Lung microvascular endothelial cell (primary cell): Measurements from ENCODE around the gene CDY1B. TPM values are rescaled to one million over a fixed set of nuclear protein-coding genes. Genes with fewer than 3 reads are reported as not detected.
"Not testable (repeated sequence)": the region's sequence is repeated elsewhere in the genome, so short reads cannot be mapped to it uniquely, and the experiment has no call there.

Experiments used
- DNase-seq, 2 donors: peaks; one replicate each; pipeline versions ENCODE4 v3.0.0 to v3.0.0-alpha.2; 2010; ENCODE audit warnings: low read depth in 2 of 2
- total RNA-seq: library from RNA; depleted of rRNA; stranded (reverse); fragments of >200 nt; gene quantifications from 2 replicates; pipeline ENCODE4 v1.2.1, GENCODE V29; 2014

The CDY1B gene, protein sequence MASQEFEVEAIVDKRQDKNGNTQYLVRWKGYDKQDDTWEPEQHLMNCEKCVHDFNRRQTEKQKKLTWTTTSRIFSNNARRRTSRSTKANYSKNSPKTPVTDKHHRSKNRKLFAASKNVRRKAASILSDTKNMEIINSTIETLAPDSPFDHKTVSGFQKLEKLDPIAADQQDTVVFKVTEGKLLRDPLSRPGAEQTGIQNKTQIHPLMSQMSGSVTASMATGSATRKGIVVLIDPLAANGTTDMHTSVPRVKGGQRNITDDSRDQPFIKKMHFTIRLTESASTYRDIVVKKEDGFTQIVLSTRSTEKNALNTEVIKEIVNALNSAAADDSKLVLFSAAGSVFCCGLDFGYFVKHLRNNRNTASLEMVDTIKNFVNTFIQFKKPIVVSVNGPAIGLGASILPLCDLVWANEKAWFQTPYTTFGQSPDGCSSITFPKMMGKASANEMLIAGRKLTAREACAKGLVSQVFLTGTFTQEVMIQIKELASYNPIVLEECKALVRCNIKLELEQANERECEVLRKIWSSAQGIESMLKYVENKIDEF
- total RNA-seq, result not detected in 2 replicates

DNA sequence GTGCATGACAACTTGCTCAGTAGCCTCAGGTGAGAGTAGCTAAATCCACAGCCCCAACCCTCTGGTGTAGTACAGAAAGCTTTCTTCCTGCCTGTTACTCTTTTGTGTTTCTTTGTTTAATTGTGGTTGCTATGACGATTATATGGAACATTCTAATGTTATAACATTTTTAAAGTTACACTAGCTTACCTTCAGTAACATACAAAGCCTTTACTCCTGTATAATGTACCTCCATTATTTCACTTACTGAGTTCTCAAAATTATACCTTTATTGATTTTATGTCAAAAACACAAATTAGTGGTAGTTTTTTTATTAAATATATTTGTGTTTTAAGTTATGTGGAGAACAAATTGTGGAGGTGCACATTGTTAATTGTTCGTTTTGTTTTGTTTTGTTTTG is at the start of gene CDY1B:
Gene CDY1B, minus strand, starts transcription at position 101 of the 400 bp plus-strand sequence. CDS start 331 bp downstream, outside the sequence.
- not testable (repeated sequence) for DNase-seq

DNA sequence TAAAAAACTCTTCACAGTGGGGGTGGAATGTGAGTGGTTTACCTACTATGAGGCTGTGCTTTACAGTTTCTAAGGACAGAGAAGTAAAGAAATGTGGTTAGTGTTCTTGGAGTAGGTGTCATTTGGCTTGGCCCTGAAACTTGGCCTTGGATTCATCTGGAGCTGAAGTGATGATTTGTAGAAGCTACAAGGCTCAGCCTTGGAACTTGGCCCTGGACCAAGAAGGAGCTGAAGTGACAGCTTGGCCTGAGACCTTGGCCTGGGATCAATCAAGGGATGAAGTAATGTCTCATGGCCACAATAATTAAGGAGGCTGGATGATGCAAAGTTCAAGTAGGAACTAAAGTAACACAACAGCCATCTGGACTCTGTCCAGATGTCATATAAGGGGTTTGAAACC is 1.7 kb upstream of the CDY1B start:
- not testable (repeated sequence) for DNase-seq

DNA sequence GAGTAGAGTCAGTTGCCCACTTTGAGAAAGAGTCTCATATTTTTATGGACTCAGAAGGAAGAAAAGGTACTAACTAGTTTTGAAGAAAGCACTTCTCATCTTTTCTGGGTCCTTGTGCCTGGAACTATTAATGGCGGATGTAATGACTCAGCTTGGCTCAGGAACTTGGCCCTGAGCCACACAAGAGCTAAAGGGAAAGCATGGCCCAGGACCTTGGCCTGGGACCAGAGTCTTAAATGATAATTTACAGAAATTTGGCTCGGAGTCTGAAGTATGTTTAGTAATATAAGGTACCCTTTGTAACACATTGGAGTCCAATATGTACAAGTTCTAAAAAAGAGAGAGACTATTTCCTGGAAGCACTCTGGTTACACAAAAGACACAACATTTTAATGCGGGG is 4.6 kb downstream of the CDY1B start:
- not testable (repeated sequence) for DNase-seq

DNA sequence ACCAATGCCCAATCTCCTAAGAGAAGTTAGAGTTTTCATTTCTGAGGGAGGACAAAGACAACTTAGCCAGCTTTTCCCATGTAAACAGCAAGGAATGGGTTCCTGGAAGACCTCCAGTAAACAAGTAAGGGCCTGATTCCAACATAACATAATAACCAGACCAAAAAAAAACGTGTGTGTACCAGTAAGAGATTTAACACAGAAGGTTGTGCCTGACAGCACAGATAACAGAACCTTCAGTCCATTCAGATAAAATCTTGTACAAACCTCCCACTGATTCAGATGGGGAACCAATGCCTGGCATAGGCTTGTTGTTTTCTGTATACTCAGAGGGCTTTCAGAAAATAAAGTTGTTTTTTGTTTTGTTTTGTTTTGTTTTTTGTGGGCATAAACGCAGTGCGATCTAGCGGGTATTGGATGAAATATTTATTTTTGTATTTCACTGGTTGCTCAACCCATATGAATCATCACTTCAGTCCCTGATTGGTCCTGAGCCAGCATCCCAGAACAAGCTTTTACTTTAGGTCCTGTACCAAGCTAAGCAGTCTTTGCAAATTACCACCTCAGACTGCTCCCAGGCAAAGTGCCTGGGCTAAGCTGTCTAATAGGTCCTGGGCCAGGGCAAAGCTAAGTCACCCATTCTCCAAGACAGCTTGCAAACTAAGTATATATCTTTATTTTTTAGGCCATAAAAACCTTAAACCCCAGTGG is 8.7 kb downstream of the CDY1B start:
- not testable (repeated sequence) for DNase-seq

DNA sequence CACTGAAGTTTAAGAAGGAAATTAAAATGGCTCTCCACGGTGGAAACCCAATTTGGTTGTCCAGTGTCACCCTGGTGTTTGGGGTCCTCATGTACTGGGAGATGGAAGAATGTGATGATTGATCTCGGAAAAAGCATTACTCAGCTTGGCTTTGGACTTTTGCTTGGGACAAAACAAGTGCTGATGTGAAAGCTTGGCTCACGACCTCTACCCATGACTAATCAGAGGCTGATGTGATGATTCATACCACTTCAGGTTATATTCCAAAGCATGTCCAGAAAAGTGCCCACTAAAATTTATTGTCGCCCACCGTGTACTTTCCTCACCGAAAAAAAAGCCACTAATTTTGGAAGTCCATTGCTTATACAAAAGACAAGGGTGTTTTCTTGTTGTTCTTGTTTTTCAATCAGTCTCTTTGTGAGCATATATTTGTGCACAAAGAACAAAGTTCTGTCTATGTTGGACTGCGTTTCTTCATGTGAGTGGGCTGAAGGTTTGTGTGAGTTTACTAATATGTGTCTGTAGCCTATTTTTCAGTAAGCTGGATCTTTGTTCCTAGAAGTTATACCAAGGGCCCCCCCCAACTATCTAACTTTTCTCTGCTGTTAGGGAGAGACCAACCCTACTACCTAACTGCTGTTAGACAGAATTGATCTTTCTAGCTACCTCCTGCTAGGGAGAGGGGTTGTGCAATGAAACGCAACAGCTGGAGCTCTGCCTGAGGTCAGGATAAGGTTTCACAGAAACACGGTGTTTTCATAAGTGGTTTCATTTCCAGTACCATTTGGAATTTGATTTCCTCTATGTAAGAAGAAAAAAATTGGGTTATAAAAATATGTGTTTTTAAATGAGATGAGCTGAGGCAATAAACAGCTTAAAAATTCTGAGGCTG is 21.4 kb downstream of the CDY1B start:
- not testable (repeated sequence) for DNase-seq
